ENCODE results near the gene TNFRSF1A.

The TNFRSF1A gene

DNA sequence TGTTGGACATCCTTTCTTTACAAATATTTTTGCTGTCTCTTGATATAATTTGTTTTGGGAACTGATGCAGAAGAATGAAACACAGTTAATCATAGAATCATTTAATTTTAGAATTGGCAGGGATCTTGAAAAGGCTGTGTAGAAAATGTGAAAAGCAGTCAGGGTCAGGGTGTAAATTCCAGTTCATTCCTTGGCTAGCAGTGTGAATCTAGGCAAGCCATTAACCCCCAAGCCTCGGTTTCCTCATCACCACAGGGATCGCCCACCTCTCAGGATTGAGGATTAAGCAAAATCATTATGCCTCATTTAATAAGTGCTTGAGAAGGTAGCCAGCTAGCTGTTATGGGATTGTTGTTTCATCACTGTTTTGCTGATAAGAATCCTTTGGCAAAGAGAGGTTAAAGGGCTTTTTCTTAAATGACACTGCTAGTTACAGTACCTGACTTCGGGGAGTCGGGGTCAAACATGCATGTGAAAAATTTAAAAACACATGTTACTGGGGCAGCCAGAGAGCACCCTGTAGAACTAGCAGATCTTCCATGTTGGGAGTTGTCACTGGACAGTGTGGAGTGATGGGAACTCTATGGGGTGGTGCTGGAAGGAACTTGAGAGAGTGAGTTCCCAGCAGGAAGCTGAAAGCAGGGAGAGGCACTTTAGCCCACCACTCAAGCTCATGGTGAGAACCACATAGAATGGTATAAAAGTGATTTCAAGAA, 10.7 kb downstream of the TNFRSF1A start:
- no peak overlapping the region for H3K9ac ChIP-seq (ENCODE audit: low read length in 5 of 5)
- no peaks in the 10 kb centered on the region for H3K9me3 ChIP-seq (ENCODE audit: control insufficient read depth in 5 of 5, low read length in 5 of 5)
- peaks cover 7 to 85% (median 72%) of the 10 kb centered on the region in 5 donors for H3K36me3 ChIP-seq (ENCODE audit: control insufficient read depth in 5 of 5, insufficient read depth in 5 of 5, low read length in 5 of 5)
- no peak overlapping the region for H3K4me3 ChIP-seq (ENCODE audit: low read depth in 1 of 5, low read length in 5 of 5)
- H3K27me3 ChIP-seq (ENCODE audit: control insufficient read depth in 5 of 5, insufficient read depth in 4 of 5, low read length in 5 of 5) = peaks cover 0 to 2% (median 0%) of the 10 kb centered on the region in 5 donors
- peaks cover 14 to 84% (median 70%) of the 10 kb centered on the region in 5 donors for H3K4me1 ChIP-seq (ENCODE audit: control insufficient read depth in 5 of 5, insufficient read depth in 5 of 5, low read length in 5 of 5)
- H3K27ac ChIP-seq (ENCODE audit: low read depth, low read length) = peak overlapping the region; percentile 100

- peak overlapping the region; percentile 100 for H3K27ac ChIP-seq (ENCODE audit: low read depth, low read length)
- H3K9me3 ChIP-seq (ENCODE audit: control insufficient read depth in 5 of 5, low read length in 5 of 5) = no peaks in the 10 kb centered on the region
- H3K27me3 ChIP-seq (ENCODE audit: control insufficient read depth in 5 of 5, insufficient read depth in 4 of 5, low read length in 5 of 5) = no peaks in the 10 kb centered on the region
- no peak overlapping the region for H3K4me3 ChIP-seq (ENCODE audit: low read depth in 1 of 5, low read length in 5 of 5)
- peaks cover 7 to 84% (median 72%) of the 10 kb centered on the region in 5 donors for H3K36me3 ChIP-seq (ENCODE audit: control insufficient read depth in 5 of 5, insufficient read depth in 5 of 5, low read length in 5 of 5)
- H3K9ac ChIP-seq (ENCODE audit: low read length in 5 of 5) = peak overlapping the region in 1 of 5 donors; percentile 3
- peaks cover 10 to 81% (median 68%) of the 10 kb centered on the region in 5 donors for H3K4me1 ChIP-seq (ENCODE audit: control insufficient read depth in 5 of 5, insufficient read depth in 5 of 5, low read length in 5 of 5)
These were observed 11.7 kb downstream of the TNFRSF1A start for GRCh38 chr12:6330192-6330591.

- Histone ChIP-seq H3K4me1 (ENCODE audit: control insufficient read depth in 5 of 5, insufficient read depth in 5 of 5, low read length in 5 of 5) (peaks cover 8 to 81% (median 67%) of the 10 kb centered on the region in 5 donors), H3K9me3 (ENCODE audit: control insufficient read depth in 5 of 5, low read length in 5 of 5) (no peaks in the 10 kb centered on the region), H3K36me3 (ENCODE audit: control insufficient read depth in 5 of 5, insufficient read depth in 5 of 5, low read length in 5 of 5) (peaks cover 7 to 80% (median 71%) of the 10 kb centered on the region in 5 donors), H3K27me3 (ENCODE audit: control insufficient read depth in 5 of 5, insufficient read depth in 4 of 5, low read length in 5 of 5) (no peaks in the 10 kb centered on the region), H3K9ac (ENCODE audit: low read length in 5 of 5) (peak overlapping the region in 1 of 5 donors; percentile 3), H3K27ac (ENCODE audit: low read depth, low read length) (peak overlapping the region; percentile 100), H3K4me3 (ENCODE audit: low read depth in 1 of 5, low read length in 5 of 5) (no peak overlapping the region)
These were observed 12.2 kb downstream of the TNFRSF1A start for GRCh38 chr12:6329703-6330064.

GRCh38 chr12:6328945-6329702, 12.8 kb downstream of the TNFRSF1A start:
- Histone ChIP-seq H3K4me1 (ENCODE audit: control insufficient read depth in 5 of 5, insufficient read depth in 5 of 5, low read length in 5 of 5) (peaks cover 8 to 81% (median 66%) of the 10 kb centered on the region in 5 donors), H3K36me3 (ENCODE audit: control insufficient read depth in 5 of 5, insufficient read depth in 5 of 5, low read length in 5 of 5) (peaks cover 7 to 74% (median 65%) of the 10 kb centered on the region in 5 donors), H3K27ac (ENCODE audit: low read depth, low read length) (peak overlapping the region; percentile 100)

GRCh38 chr12:6328045-6328779, 13.7 kb downstream of the TNFRSF1A start:
- Histone ChIP-seq H3K36me3 (ENCODE audit: control insufficient read depth in 5 of 5, insufficient read depth in 5 of 5, low read length in 5 of 5) (peaks cover 7 to 65% (median 56%) of the 10 kb centered on the region in 5 donors), H3K27ac (ENCODE audit: low read depth, low read length) (peak overlapping the region; percentile 98), H3K27me3 (ENCODE audit: control insufficient read depth in 5 of 5, insufficient read depth in 4 of 5, low read length in 5 of 5) (no peaks in the 10 kb centered on the region), H3K9me3 (ENCODE audit: control insufficient read depth in 5 of 5, low read length in 5 of 5) (no peaks in the 10 kb centered on the region), H3K9ac (ENCODE audit: low read length in 5 of 5) (peak overlapping the region in 2 of 5 donors; percentile 16 to 44), H3K4me1 (ENCODE audit: control insufficient read depth in 5 of 5, insufficient read depth in 5 of 5, low read length in 5 of 5) (peaks cover 11 to 79% (median 65%) of the 10 kb centered on the region in 5 donors), H3K4me3 (ENCODE audit: low read depth in 1 of 5, low read length in 5 of 5) (no peak overlapping the region)

More at GRCh38 chr12:6328945-6329702, 12.8 kb downstream of the TNFRSF1A start:
- no peaks in the 10 kb centered on the region for H3K9me3 ChIP-seq (ENCODE audit: control insufficient read depth in 5 of 5, low read length in 5 of 5)
- no peak overlapping the region for H3K4me3 ChIP-seq (ENCODE audit: low read depth in 1 of 5, low read length in 5 of 5)
- H3K27me3 ChIP-seq (ENCODE audit: control insufficient read depth in 5 of 5, insufficient read depth in 4 of 5, low read length in 5 of 5) = no peaks in the 10 kb centered on the region
- H3K9ac ChIP-seq (ENCODE audit: low read length in 5 of 5) = no peak overlapping the region

DNA sequence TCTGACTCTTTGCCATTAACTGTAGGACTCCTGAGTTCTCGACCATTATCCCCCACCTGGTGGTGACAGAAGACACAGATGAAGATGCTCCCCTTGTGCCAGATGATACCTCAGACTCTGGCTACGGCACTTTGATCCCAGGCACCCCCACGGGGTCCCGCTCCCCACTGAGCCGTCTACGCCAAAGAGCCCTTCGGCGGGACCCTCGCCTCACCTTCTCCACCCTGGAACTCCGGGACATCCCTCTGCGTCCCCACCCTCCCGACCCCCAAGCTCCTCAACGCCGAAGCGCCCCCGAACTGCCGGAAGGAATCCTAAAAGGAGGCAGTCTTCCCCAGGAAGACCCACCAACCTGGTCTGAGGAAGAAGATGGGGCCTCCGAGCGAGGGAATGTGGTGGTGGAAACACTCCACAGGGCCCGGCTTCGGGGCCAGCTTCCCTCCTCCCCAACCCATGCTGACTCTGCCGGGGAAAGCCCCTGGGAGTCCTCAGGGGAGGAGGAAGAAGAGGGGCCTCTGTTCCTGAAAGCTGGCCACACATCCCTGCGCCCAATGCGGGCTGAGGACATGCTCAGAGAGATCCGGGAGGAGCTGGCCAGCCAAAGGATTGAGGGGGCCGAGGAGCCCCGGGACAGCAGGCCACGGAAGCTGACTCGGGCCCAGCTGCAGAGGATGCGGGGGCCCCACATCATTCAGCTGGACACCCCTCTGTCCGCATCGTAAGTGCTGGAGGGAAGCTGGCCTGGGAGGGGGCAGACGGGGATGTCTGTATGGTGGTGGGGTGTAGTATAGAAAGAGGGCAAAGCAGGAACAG, 14.4 kb downstream of the TNFRSF1A start:
- H3K4me1 ChIP-seq (ENCODE audit: control insufficient read depth in 5 of 5, insufficient read depth in 5 of 5, low read length in 5 of 5) = peaks cover 11 to 81% (median 67%) of the 10 kb centered on the region in 5 donors
- H3K4me3 ChIP-seq (ENCODE audit: low read depth in 1 of 5, low read length in 5 of 5) = no peak overlapping the region
- H3K27ac ChIP-seq (ENCODE audit: low read depth, low read length) = peak overlapping the region; percentile 98
- peaks cover 5 to 57% (median 48%) of the 10 kb centered on the region in 5 donors for H3K36me3 ChIP-seq (ENCODE audit: control insufficient read depth in 5 of 5, insufficient read depth in 5 of 5, low read length in 5 of 5)
- H3K27me3 ChIP-seq (ENCODE audit: control insufficient read depth in 5 of 5, insufficient read depth in 4 of 5, low read length in 5 of 5) = no peaks in the 10 kb centered on the region
- no peaks in the 10 kb centered on the region for H3K9me3 ChIP-seq (ENCODE audit: control insufficient read depth in 5 of 5, low read length in 5 of 5)
- H3K9ac ChIP-seq (ENCODE audit: low read length in 5 of 5) = peak overlapping the region in 3 of 5 donors; percentile 16 to 44 (median 19)

GRCh38 chr12:6326316-6327228, 15.3 kb downstream of the TNFRSF1A start:
- no peaks in the 10 kb centered on the region for H3K9me3 ChIP-seq (ENCODE audit: control insufficient read depth in 5 of 5, low read length in 5 of 5)
- no peaks in the 10 kb centered on the region for H3K27me3 ChIP-seq (ENCODE audit: control insufficient read depth in 5 of 5, insufficient read depth in 4 of 5, low read length in 5 of 5)
- H3K9ac ChIP-seq (ENCODE audit: low read length in 5 of 5) = peak overlapping the region in 4 of 5 donors; percentile 5 to 70 (median 44)
- H3K4me1 ChIP-seq (ENCODE audit: control insufficient read depth in 5 of 5, insufficient read depth in 5 of 5, low read length in 5 of 5) = peaks cover 16 to 89% (median 75%) of the 10 kb centered on the region in 5 donors
- H3K27ac ChIP-seq (ENCODE audit: low read depth, low read length) = peak overlapping the region; percentile 98
- H3K4me3 ChIP-seq (ENCODE audit: low read depth in 1 of 5, low read length in 5 of 5) = peak overlapping the region in 3 of 5 donors; percentile 9 to 38 (median 34)
- H3K36me3 ChIP-seq (ENCODE audit: control insufficient read depth in 5 of 5, insufficient read depth in 5 of 5, low read length in 5 of 5) = peaks cover 4 to 49% (median 43%) of the 10 kb centered on the region in 5 donors

DNA sequence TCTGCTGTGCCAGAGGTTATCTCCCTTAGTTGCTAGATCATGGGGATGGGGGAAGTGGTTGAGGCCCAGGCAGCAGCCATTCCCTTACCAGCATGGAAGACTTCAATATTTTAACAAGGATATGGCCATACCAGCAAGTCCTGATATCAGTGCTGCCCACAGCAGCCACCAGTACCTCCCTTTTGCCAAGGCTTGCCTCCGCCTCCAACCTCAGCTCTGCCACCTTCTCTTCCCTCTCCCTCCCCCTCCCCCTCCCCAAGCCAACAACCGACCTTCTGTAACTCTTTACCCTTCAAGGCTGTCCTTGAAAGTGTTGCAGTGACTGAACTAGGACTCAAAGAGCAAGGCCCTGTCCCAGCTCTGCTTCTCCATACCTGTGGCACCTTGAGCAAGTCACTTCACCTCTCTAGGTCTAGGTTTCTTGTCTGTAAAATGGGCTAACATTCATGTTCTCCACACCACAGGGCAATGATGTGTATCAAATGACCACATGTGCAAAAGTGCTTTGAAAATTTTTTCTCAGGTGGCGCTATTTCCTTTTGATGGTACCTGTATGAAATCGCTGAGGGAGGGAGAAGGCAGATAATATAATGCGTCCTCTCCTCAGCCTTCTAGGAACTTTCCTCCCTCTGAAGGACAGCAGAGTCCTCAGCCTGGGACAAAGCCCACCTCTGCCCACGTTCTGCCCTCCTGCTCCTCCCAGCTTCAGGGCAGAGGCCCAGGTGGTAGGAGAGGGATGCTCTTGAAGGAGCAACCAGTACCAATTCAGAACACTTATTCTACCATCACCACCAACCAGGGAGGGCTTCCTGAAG, 16.7 kb downstream of the TNFRSF1A start:
- H3K27ac ChIP-seq (ENCODE audit: low read depth, low read length) = peak overlapping the region; percentile 98
- peak overlapping the region in 4 of 5 donors; percentile 11 to 49 (median 25) for H3K9ac ChIP-seq (ENCODE audit: low read length in 5 of 5)
- H3K4me1 ChIP-seq (ENCODE audit: control insufficient read depth in 5 of 5, insufficient read depth in 5 of 5, low read length in 5 of 5) = peaks cover 16 to 75% (median 62%) of the 10 kb centered on the region in 5 donors
- H3K4me3 ChIP-seq (ENCODE audit: low read depth in 1 of 5, low read length in 5 of 5) = no peak overlapping the region
- H3K36me3 ChIP-seq (ENCODE audit: control insufficient read depth in 5 of 5, insufficient read depth in 5 of 5, low read length in 5 of 5) = peaks cover 0 to 41% (median 29%) of the 10 kb centered on the region in 5 donors
- no peaks in the 10 kb centered on the region for H3K9me3 ChIP-seq (ENCODE audit: control insufficient read depth in 5 of 5, low read length in 5 of 5)
- no peaks in the 10 kb centered on the region for H3K27me3 ChIP-seq (ENCODE audit: control insufficient read depth in 5 of 5, insufficient read depth in 4 of 5, low read length in 5 of 5)
